Activated B cell treated with CpG ODN at 0.5 μM for 24 hours (primary cell): ENCODE results near the gene TLCD3B. TPM values are rescaled to one million over a fixed set of nuclear protein-coding genes. Genes with fewer than 3 reads are reported as not detected.
A peak's percentile ranks its signal among the peaks of the same experiment; 100 is the strongest.

Experiments used
- ATAC-seq: fragments of 200-7000 bp; cut with Tn5 transposase; one replicate; pipeline ENCODE4 v1.10.0; 2021; ENCODE audit warnings: low read depth, mild to moderate bottlenecking, moderate library complexity
- CTCF ChIA-PET: fragments of 350-600 bp; sonication (Branson Sonifier 250); formaldehyde crosslinking; loops from one replicate; lab custom pipeline; 2021; ENCODE audit warnings: antibody characterized with exemption; lab: Charles Lee
- POLR2A ChIA-PET: fragments of 350-600 bp; sonication (Branson Sonifier 250); formaldehyde crosslinking; loops from one replicate; lab custom pipeline; 2021; ENCODE audit warnings: antibody characterized with exemption; lab: Charles Lee
- DNase-seq: peaks from one replicate; pipeline ENCODE4 v3.0.0; 2022
- H3K27ac Mint-ChIP-seq: one replicate; pipeline ENCODE4 v1.8.0; 2020; ENCODE audit warnings: mixed read lengths
- H3K27me3 Mint-ChIP-seq: one replicate; pipeline ENCODE4 v1.8.0; 2021; ENCODE audit warnings: mixed read lengths
- H3K36me3 Mint-ChIP-seq: one replicate; pipeline ENCODE4 v1.8.0; 2021; ENCODE audit warnings: low read depth, mixed read lengths
- H3K4me1 Mint-ChIP-seq: one replicate; pipeline ENCODE4 v1.8.0; 2021; ENCODE audit warnings: mixed read lengths
- H3K4me3 Mint-ChIP-seq: one replicate; pipeline ENCODE4 v1.8.0; 2020; ENCODE audit warnings: mild to moderate bottlenecking, mixed read lengths
- H3K9me3 Mint-ChIP-seq: one replicate; pipeline ENCODE4 v1.8.0; 2020; ENCODE audit warnings: mixed read lengths
- intact Hi-C: fragments of 100-400 bp; cut with micrococcal nuclease; formaldehyde crosslinking; loops from one replicate; pipeline ENCODE4 v1.15.1; 2024
- total RNA-seq: library from RNA; stranded (reverse); gene quantifications from 2 replicates; pipeline ENCODE4 v1.2.3, GENCODE V29; 2022
- TF ChIP-seq, protein P1 (sequence below): fragments of 200-600 bp; IDR thresholded peaks from one replicate; pipeline ENCODE4 v1.8.0; 2022; ENCODE audit warnings: antibody characterized with exemption, mild to moderate bottlenecking

The TLCD3B gene, protein sequence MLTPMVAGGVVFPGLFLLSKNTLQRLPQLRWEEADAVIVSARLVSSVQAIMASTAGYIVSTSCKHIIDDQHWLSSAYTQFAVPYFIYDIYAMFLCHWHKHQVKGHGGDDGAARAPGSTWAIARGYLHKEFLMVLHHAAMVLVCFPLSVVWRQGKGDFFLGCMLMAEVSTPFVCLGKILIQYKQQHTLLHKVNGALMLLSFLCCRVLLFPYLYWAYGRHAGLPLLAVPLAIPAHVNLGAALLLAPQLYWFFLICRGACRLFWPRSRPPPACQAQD
- not detected in 2 replicates for total RNA-seq

DNA sequence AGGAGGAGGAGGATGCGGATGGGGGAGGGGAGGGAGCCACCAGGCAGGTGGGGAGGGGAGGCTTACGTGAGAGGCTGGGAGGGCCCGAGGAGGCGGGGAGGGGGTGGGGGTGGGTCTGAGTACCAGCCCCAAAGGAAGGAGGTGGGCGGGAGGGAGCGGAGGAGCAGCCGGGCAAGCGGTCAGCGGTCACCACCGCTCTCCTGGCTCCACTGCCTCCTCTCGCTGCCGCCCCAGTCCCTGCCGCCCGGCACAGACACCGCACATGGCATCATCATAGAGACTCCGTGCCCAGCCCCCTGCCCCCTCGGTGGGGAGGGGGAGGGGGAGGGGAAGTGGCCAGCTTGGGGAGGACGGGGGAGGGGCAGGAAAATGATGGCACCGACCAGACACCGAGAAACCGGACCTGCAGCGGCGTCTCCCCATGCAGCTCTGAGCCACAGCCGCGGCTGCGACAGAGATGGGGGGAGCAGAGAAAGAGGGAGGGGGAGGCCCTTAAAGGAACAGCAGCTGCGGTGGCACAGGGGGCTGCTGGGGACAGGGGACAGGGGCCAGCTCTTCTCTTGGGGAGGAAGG is at the start of gene TLCD3B:
Gene TLCD3B, minus strand, starts transcription at position 431 of the 573 bp plus-strand sequence. CDS start 744 bp downstream, outside the sequence.
- intact Hi-C loops, result no loop called here
- TF ChIP-seq, protein P1, sequence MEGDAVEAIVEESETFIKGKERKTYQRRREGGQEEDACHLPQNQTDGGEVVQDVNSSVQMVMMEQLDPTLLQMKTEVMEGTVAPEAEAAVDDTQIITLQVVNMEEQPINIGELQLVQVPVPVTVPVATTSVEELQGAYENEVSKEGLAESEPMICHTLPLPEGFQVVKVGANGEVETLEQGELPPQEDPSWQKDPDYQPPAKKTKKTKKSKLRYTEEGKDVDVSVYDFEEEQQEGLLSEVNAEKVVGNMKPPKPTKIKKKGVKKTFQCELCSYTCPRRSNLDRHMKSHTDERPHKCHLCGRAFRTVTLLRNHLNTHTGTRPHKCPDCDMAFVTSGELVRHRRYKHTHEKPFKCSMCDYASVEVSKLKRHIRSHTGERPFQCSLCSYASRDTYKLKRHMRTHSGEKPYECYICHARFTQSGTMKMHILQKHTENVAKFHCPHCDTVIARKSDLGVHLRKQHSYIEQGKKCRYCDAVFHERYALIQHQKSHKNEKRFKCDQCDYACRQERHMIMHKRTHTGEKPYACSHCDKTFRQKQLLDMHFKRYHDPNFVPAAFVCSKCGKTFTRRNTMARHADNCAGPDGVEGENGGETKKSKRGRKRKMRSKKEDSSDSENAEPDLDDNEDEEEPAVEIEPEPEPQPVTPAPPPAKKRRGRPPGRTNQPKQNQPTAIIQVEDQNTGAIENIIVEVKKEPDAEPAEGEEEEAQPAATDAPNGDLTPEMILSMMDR, result no peak

DNA sequence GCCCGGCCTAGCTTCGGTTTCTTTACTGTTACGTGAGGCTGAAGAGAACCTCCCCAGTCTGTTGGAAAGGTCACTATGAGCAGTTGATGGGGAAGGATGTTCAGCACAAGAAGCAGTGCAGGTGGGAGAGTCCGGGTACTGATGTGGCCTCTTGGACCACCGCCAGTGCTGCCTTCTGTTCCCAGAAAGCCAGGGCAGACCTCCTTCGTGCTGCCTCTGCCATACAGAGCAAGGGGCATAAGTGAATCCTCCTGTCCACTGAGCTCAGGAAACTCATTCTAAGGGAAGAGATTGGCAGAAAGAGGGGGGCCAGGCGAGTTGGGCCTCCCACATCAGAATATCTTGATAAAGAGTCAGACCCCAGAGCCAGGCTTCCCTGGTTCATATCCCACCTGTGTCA is 48.4 kb upstream of the TLCD3B start:
- intact Hi-C loops, result no loop called here
- H3K27me3 Mint-ChIP-seq, result no peaks in the 10 kb centered on the region
- ATAC-seq, result no peak
- TF ChIP-seq, protein P1, result no peak
- ChIA-PET CTCF (interaction anchor here (1.3 kb wide), 1 partner anchor 11 kb away, joined by 3 read pairs; no protein-coding TSS in a partner anchor), POLR2A (interaction anchor here (1.0 to 2.0 kb wide), 3 partner anchors 9 to 14 kb away, joined by 5 to 10 read pairs (median 5); partner anchors contain the start of genes ALDOA and TBX6)
- H3K36me3 Mint-ChIP-seq, result peaks cover 75% of the 10 kb centered on the region
- H3K4me1 Mint-ChIP-seq, result peaks cover 35% of the 10 kb centered on the region
- no peak overlapping the region for H3K27ac Mint-ChIP-seq
- no peak overlapping the region for H3K4me3 Mint-ChIP-seq
- H3K9me3 Mint-ChIP-seq, result no peaks in the 10 kb centered on the region
- no peak for DNase-seq

More for the DNA sequence above, at the start of gene TLCD3B:
- POLR2A ChIA-PET, result interaction anchor here (0.7 to 1.5 kb wide), 2 partner anchors 22 to 150 kb away, joined by 3 to 4 read pairs; a partner anchor contains a TSS
- peaks cover 8% of the 10 kb centered on the region for H3K4me1 Mint-ChIP-seq
- no peak for ATAC-seq
- no peak for DNase-seq
- CTCF ChIA-PET, result interaction anchor here (0.8 to 2.2 kb wide), 3 partner anchors 34 to 331 kb away, joined by 3 to 9 read pairs (median 8); partner anchors contain the start of genes ALDOA and KIF22
- no peaks in the 10 kb centered on the region for H3K9me3 Mint-ChIP-seq
- H3K36me3 Mint-ChIP-seq, result no peaks in the 10 kb centered on the region
- peaks cover 57% of the 10 kb centered on the region for H3K27me3 Mint-ChIP-seq
- H3K4me3 Mint-ChIP-seq, result no peak within 1 kb of the TSS
- H3K27ac Mint-ChIP-seq, result no peak within 1 kb of the TSS

DNA sequence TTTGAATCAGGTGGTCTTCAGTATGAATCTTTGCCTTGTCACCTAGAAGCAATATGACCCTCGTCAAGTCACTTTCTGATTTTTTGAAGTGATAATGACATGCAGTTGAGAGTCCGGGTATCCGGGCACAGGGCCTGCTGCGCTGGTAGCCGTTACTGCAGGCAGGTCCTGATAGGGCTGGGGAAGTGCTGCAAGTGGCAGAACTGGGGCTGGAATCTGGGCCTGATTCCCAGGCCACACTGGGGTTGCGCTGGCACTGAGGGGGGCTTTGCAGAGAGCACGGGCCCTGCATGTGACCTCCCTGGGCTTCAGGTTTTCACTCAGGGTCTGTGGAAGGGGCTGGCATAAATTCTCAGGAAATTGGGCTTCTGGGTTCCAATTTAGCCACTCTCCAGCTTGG is 47.7 kb upstream of the TLCD3B start:
- H3K27ac Mint-ChIP-seq, result no peak overlapping the region
- intact Hi-C loops, result no loop called here
- POLR2A ChIA-PET, result interaction anchor here (1.0 to 4.7 kb wide), 4 partner anchors 10 to 14 kb away, joined by 5 to 43 read pairs (median 8); partner anchors contain the start of genes ALDOA and TBX6
- DNase-seq (no peak), ATAC-seq (no peak)
- TF ChIP-seq, protein P1, result no peak
- no peak overlapping the region for H3K4me3 Mint-ChIP-seq
- peaks cover 70% of the 10 kb centered on the region for H3K36me3 Mint-ChIP-seq
- H3K9me3 Mint-ChIP-seq, result no peaks in the 10 kb centered on the region
- H3K4me1 Mint-ChIP-seq, result peaks cover 35% of the 10 kb centered on the region
- CTCF ChIA-PET, result interaction anchor here (1.3 kb wide), 1 partner anchor 12 kb away, joined by 3 read pairs; no protein-coding TSS in a partner anchor
- H3K27me3 Mint-ChIP-seq, result no peaks in the 10 kb centered on the region

DNA sequence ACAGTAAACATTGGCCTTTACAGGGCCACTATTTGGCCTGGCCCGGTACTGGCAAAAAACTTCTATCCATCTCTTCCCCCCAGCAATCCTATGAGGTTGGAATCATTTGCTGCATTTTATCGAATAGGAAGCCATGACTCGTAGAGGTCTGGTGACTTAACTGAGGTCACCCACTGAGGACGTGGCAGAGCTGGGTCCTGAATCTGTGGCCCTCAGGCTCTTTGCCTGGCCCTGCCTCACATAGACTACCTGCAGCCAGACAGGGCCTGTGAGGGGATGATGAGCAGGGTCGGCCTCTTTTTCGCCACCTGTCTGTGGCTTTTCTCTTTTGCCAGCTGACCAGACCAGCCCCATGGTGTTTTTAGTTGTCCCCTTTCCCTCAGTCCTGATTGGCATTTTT is 46.6 kb upstream of the TLCD3B start:
- peaks cover 60% of the 10 kb centered on the region for H3K36me3 Mint-ChIP-seq
- TF ChIP-seq, protein P1, result no peak
- no peaks in the 10 kb centered on the region for H3K27me3 Mint-ChIP-seq
- H3K4me3 Mint-ChIP-seq, result peak overlapping the region; percentile 94
- ATAC-seq (no peak), DNase-seq (no peak)
- intact Hi-C loops, result no loop called here
- no peaks in the 10 kb centered on the region for H3K9me3 Mint-ChIP-seq
- CTCF ChIA-PET, result interaction anchor here (0.8 to 1.5 kb wide), 2 partner anchors 15 kb away, joined by 6 read pairs; no protein-coding TSS in a partner anchor
- no peak overlapping the region for H3K27ac Mint-ChIP-seq
- POLR2A ChIA-PET, result interaction anchor here (4.1 to 5.1 kb wide), 3 partner anchors 12 to 106 kb away, joined by 24 to 75 read pairs (median 43); partner anchors contain the start of genes ALDOA, CORO1A and TBX6
- peaks cover 35% of the 10 kb centered on the region for H3K4me1 Mint-ChIP-seq
